Neural cell (in vitro differentiated cells): Measurements from ENCODE around the gene HPGD. TPM values are rescaled to one million over a fixed set of nuclear protein-coding genes. Genes with fewer than 3 reads are reported as not detected.

Experiments used
- H2AFZ ChIP-seq: fragments of 200-600, 300-800 bp; sonication (generic), shearing (Covaris generic); 2 replicates; pipeline ENCODE4 v1.6.0; 2014; ENCODE audit warnings: low read depth, mild to moderate bottlenecking, antibody characterized with exemption, low read length, moderate library complexity
- H3F3A ChIP-seq: fragments of 200-600 bp; shearing (Covaris generic); 2 replicates; pipeline ENCODE4 v1.6.1; 2016; ENCODE audit warnings: mild to moderate bottlenecking, moderate library complexity, mixed read lengths, antibody characterized with exemption, low read length; ENCODE audit not compliant: insufficient read depth, poor library complexity, severe bottlenecking
- H3K27ac ChIP-seq: fragments of 200-600, 300-800 bp; sonication (generic), shearing (Covaris generic); 2 replicates; pipeline ENCODE4 v1.5.1; 2014; ENCODE audit warnings: mild to moderate bottlenecking, low read length, moderate library complexity
- H3K27me3 ChIP-seq: fragments of 300-800, 200-600 bp; sonication (generic), shearing (Covaris generic); 2 replicates; pipeline ENCODE4 v1.6.0; 2014; ENCODE audit warnings: mild to moderate bottlenecking, low read depth, low read length, moderate library complexity; ENCODE audit not compliant: insufficient read depth
- H3K36me3 ChIP-seq: fragments of 300-800, 200-600 bp; sonication (generic), shearing (Covaris generic); 2 replicates; pipeline ENCODE4 v1.5.1; 2014; ENCODE audit warnings: mild to moderate bottlenecking, antibody characterized with exemption, low read length, moderate library complexity; ENCODE audit not compliant: insufficient read depth
- H3K4me2 ChIP-seq: fragments of 300-800, 200-600 bp; sonication (generic), shearing (Covaris generic); 2 replicates; pipeline ENCODE4 v1.6.0; 2014; ENCODE audit warnings: mild to moderate bottlenecking, low read length
- H3K4me3 ChIP-seq: fragments of 300-800, 200-600 bp; sonication (generic), shearing (Covaris generic); 2 replicates; pipeline ENCODE4 v1.5.1; 2014; ENCODE audit warnings: mild to moderate bottlenecking, low read length, moderate library complexity
- H3K79me2 ChIP-seq: fragments of 200-600 bp; shearing (Covaris generic); replicated peaks from 2 replicates; pipeline ENCODE4 v1.6.0; 2014; ENCODE audit warnings: mild to moderate bottlenecking, low read length, moderate library complexity; ENCODE audit not compliant: insufficient read depth
- H3K9ac ChIP-seq: fragments of 300-800, 200-600 bp; sonication (generic), shearing (Covaris generic); 2 replicates; pipeline ENCODE4 v1.6.1; 2016; ENCODE audit warnings: mild to moderate bottlenecking, low read length, mixed read lengths
- H3K9me2 ChIP-seq: fragments of 200-600 bp; shearing (Covaris generic); 2 replicates; pipeline ENCODE4 v1.6.1; 2016; ENCODE audit warnings: mild to moderate bottlenecking, low read length, mixed read lengths; ENCODE audit not compliant: insufficient read depth
- H3K9me3 ChIP-seq: fragments of 200-600, 300-800 bp; sonication (generic), shearing (Covaris generic); 2 replicates; pipeline ENCODE4 v1.6.1; 2016; ENCODE audit warnings: mild to moderate bottlenecking, mixed run types, low read length, moderate library complexity, mixed read lengths
- H4K20me1 ChIP-seq: fragments of 200-600 bp; shearing (Covaris generic); 2 replicates; pipeline ENCODE4 v1.6.1; 2016; ENCODE audit warnings: mild to moderate bottlenecking, mixed run types; ENCODE audit not compliant: insufficient read depth
- EP300 ChIP-seq: fragments of 450-650 bp; conservative IDR thresholded peaks from 2 replicates; pipeline ENCODE4 v1.6.1; 2014; ENCODE audit warnings: antibody characterized with exemption, mild to moderate bottlenecking, moderate library complexity; ENCODE audit not compliant: poor library complexity, severe bottlenecking
- EZH2 ChIP-seq: fragments of 200-600, 300-800 bp; shearing (Covaris generic), sonication (generic); IDR thresholded peaks from 2 replicates; pipeline ENCODE4 v1.6.1; 2014; ENCODE audit warnings: antibody characterized with exemption, low read length, borderline replicate concordance, mild to moderate bottlenecking; ENCODE audit not compliant: insufficient read depth, poor library complexity, severe bottlenecking
- MXI1 ChIP-seq: fragments of 450-650 bp; conservative IDR thresholded peaks from 2 replicates; pipeline ENCODE4 v1.6.1; 2014; ENCODE audit warnings: antibody characterized with exemption, mild to moderate bottlenecking; ENCODE audit not compliant: poor library complexity, severe bottlenecking
- POLR2AphosphoS5 ChIP-seq: IDR thresholded peaks from 2 replicates; pipeline ENCODE4 v1.6.1; 2012
- RAD21 ChIP-seq: fragments of 450-650 bp; conservative IDR thresholded peaks from 2 replicates; pipeline ENCODE4 v1.6.1; 2014; ENCODE audit warnings: antibody characterized with exemption, mild to moderate bottlenecking, moderate library complexity
- SMC3 ChIP-seq: fragments of 450-650 bp; conservative IDR thresholded peaks from 2 replicates; pipeline ENCODE4 v1.6.1; 2014; ENCODE audit warnings: antibody characterized with exemption, mild to moderate bottlenecking, moderate library complexity; ENCODE audit not compliant: poor library complexity
- TAF1 ChIP-seq: IDR thresholded peaks from 2 replicates; pipeline ENCODE4 v1.6.1; 2012; ENCODE audit warnings: low read depth
- polyA plus RNA-seq: library from polyadenylated mRNA; depleted of rRNA; stranded (reverse); fragments of >200 nt; gene quantifications from 2 replicates; pipeline ENCODE4 v1.2.3, GENCODE V29; 2014
- TF ChIP-seq, protein P1 (sequence below): fragments of 450-650 bp; IDR thresholded peaks from 2 replicates; pipeline ENCODE4 v1.5.1; 2014; ENCODE audit warnings: antibody characterized with exemption, mild to moderate bottlenecking, moderate library complexity; ENCODE audit not compliant: poor library complexity, severe bottlenecking
- TF ChIP-seq, protein P2 (sequence below): IDR thresholded peaks from 2 replicates; pipeline ENCODE4 v1.6.1; 2012; ENCODE audit warnings: borderline replicate concordance

The HPGD gene
- polyA plus RNA-seq, 1 donor from 2014 or later = 23.7 TPM

DNA sequence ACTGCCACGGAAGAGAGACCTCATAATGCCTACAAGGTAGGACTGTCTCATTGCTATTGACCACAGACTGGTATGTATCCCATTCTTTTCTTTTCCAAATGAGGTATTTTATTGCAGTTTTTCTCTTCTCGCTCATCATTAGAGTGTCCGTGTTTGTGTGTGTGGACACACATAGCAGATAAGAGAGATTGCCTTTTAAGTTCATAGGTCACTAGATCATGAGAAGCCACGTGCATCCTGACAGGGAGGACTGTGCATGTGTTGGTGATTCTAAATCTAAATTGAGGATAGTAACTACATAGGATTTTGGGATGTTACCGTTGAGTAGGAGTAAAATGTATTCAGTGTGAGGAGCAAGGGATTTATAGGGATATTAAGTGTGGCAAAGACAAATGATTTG lies 37.3 kb downstream of the HPGD start:
- H3K36me3 ChIP-seq = no peaks in the 10 kb centered on the region
- H4K20me1 ChIP-seq = no peaks in the 10 kb centered on the region
- H3K9me2 ChIP-seq = no peaks in the 10 kb centered on the region
- H3K27me3 ChIP-seq = no peaks in the 10 kb centered on the region
- TF ChIP-seq POLR2AphosphoS5 = no peak
- no peaks in the 10 kb centered on the region for H3K79me2 ChIP-seq
- no peak overlapping the region for H3K9ac ChIP-seq
- no peaks in the 10 kb centered on the region for H3K9me3 ChIP-seq
- H3K4me2 ChIP-seq = no peak overlapping the region
- no peak overlapping the region for H2AFZ ChIP-seq
- no peak overlapping the region for H3K4me3 ChIP-seq
- H3K27ac ChIP-seq = no peak overlapping the region
- H3F3A ChIP-seq = no peaks in the 10 kb centered on the region

DNA sequence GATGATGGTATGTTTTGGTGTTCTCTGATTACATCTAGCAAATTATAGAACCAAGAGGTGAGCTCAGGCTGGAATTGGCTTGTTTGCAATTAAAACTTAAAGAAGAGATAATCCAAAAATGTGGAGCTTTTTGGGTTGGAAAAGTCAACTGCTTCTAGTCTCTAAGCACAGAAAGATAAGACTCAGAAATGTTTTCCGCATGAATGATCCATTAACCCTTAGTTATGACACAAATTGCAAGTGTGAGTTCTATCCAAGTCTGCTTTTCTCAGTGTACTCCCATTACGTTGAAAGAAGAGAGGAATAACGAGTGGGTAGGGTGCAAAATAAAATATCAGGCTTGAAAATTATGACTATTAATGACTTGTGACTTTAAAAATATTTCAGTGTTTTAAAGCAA lies 38.5 kb downstream of the HPGD start:
- Histone ChIP-seq H3K9ac (no peak overlapping the region), H3K4me2 (no peak overlapping the region), H3K27me3 (no peaks in the 10 kb centered on the region), H3K36me3 (no peaks in the 10 kb centered on the region), H3K9me2 (no peaks in the 10 kb centered on the region), H3K79me2 (no peaks in the 10 kb centered on the region), H4K20me1 (no peaks in the 10 kb centered on the region), H3K27ac (no peak overlapping the region), H3K4me3 (no peak overlapping the region), H3K9me3 (no peaks in the 10 kb centered on the region), H3F3A (no peaks in the 10 kb centered on the region), H2AFZ (no peak overlapping the region)
- TF ChIP-seq TAF1 = no peak
- no peak for TF ChIP-seq MXI1
- TF ChIP-seq, protein P1, sequence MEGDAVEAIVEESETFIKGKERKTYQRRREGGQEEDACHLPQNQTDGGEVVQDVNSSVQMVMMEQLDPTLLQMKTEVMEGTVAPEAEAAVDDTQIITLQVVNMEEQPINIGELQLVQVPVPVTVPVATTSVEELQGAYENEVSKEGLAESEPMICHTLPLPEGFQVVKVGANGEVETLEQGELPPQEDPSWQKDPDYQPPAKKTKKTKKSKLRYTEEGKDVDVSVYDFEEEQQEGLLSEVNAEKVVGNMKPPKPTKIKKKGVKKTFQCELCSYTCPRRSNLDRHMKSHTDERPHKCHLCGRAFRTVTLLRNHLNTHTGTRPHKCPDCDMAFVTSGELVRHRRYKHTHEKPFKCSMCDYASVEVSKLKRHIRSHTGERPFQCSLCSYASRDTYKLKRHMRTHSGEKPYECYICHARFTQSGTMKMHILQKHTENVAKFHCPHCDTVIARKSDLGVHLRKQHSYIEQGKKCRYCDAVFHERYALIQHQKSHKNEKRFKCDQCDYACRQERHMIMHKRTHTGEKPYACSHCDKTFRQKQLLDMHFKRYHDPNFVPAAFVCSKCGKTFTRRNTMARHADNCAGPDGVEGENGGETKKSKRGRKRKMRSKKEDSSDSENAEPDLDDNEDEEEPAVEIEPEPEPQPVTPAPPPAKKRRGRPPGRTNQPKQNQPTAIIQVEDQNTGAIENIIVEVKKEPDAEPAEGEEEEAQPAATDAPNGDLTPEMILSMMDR = no peak
- TF ChIP-seq SMC3 = no peak
- TF ChIP-seq, protein P2, sequence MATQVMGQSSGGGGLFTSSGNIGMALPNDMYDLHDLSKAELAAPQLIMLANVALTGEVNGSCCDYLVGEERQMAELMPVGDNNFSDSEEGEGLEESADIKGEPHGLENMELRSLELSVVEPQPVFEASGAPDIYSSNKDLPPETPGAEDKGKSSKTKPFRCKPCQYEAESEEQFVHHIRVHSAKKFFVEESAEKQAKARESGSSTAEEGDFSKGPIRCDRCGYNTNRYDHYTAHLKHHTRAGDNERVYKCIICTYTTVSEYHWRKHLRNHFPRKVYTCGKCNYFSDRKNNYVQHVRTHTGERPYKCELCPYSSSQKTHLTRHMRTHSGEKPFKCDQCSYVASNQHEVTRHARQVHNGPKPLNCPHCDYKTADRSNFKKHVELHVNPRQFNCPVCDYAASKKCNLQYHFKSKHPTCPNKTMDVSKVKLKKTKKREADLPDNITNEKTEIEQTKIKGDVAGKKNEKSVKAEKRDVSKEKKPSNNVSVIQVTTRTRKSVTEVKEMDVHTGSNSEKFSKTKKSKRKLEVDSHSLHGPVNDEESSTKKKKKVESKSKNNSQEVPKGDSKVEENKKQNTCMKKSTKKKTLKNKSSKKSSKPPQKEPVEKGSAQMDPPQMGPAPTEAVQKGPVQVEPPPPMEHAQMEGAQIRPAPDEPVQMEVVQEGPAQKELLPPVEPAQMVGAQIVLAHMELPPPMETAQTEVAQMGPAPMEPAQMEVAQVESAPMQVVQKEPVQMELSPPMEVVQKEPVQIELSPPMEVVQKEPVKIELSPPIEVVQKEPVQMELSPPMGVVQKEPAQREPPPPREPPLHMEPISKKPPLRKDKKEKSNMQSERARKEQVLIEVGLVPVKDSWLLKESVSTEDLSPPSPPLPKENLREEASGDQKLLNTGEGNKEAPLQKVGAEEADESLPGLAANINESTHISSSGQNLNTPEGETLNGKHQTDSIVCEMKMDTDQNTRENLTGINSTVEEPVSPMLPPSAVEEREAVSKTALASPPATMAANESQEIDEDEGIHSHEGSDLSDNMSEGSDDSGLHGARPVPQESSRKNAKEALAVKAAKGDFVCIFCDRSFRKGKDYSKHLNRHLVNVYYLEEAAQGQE = no peak
- TF ChIP-seq POLR2AphosphoS5 = no peak
- no peak for TF ChIP-seq EP300
- no peak for TF ChIP-seq RAD21
- no peak for TF ChIP-seq EZH2

DNA sequence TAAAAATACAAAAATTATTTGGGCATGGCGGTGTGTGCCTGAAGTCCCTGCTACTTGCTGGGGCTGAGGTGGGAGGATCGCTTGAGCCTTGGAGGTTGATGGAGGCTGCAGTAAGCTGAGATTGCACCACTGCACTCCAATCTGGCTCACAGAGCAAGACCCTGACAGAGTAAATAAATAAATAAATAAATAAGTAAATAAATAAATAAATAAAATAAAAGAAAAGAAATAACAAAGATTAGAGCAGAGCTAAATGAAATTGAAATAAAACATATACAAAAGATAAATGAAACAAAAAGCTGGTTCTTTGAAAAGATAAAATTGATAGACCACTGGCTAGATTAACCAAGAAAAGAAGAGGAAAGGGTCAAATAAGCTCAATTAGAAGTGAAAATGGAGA lies 43.1 kb downstream of the HPGD start:
- Histone ChIP-seq H3K36me3 (no peaks in the 10 kb centered on the region), H3K9ac (no peak overlapping the region), H3K4me3 (no peak overlapping the region), H3K4me2 (no peak overlapping the region), H3K9me2 (no peaks in the 10 kb centered on the region), H3K27ac (no peak overlapping the region), H4K20me1 (no peaks in the 10 kb centered on the region), H3K27me3 (no peaks in the 10 kb centered on the region), H3F3A (no peaks in the 10 kb centered on the region), H3K9me3 (no peaks in the 10 kb centered on the region), H3K79me2 (no peaks in the 10 kb centered on the region), H2AFZ (no peak overlapping the region)
- TF ChIP-seq, protein P2 = no peak
- TF ChIP-seq, protein P1 = no peak
- TF ChIP-seq MXI1 (no peak), TAF1 (no peak), POLR2AphosphoS5 (no peak), EZH2 (no peak), EP300 (no peak), SMC3 (no peak), RAD21 (no peak)
